AG04449 (cell line): ENCODE results near the gene KCNMA1.

Source experiments
- CTCF ChIA-PET: fragments of 350-600 bp; formaldehyde crosslinking; extraction: SDS; loops from one replicate; lab custom pipeline; 2021; ENCODE audit warnings: antibody characterized with exemption; lab: Yijun Ruan, JAX
- POLR2A ChIA-PET: fragments of 400-600, 350-600 bp; formaldehyde crosslinking; extraction: SDS; loops from one replicate; lab custom pipeline; 2020; ENCODE audit warnings: antibody characterized with exemption, inconsistent platforms; lab: Yijun Ruan, JAX
- DNase-seq: peaks from one replicate; pipeline ENCODE4 v3.0.0-alpha.2; 2010; ENCODE audit warnings: low read depth, low spot score
- H3K4me3 ChIP-seq: 2 replicates; pipeline ENCODE4 v1.5.1; 2011; ENCODE audit warnings: low read depth, mild to moderate bottlenecking, control low read depth, low read length
- TF ChIP-seq, protein P1 (sequence below): IDR thresholded peaks from one replicate; pipeline ENCODE4 v1.5.1; 2011; ENCODE audit warnings: mild to moderate bottlenecking, moderate library complexity, low read length, control low read depth, inconsistent platforms; ENCODE audit not compliant: insufficient read depth; ENCODE audit errors: missing control alignments

The KCNMA1 gene

DNA sequence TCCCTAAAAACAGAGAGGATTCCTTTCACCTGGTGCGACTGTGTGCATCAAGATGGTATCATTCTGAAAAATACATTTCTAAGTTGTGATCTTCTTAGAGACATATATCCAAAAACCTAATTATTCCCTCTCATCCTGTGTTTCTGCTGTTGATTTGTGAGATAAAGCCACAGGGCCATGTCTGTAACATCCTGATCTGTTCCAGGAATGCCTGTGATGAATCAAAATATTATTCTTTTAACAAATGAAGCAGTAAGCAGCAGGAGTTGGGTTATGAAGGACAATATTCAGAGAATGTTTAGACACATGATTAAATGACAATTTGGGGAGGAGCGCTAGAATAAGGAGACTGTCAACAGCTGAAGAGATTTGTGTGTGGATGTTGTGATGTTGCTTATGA lies 731.4 kb downstream of the KCNMA1 start:
- no peak overlapping the region for H3K4me3 ChIP-seq
- no peak for DNase-seq
- CTCF ChIA-PET, result interaction anchor here (1.5 kb wide), 1 partner anchor 12 kb away, joined by 3 read pairs; no protein-coding TSS in a partner anchor
- TF ChIP-seq, protein P1, sequence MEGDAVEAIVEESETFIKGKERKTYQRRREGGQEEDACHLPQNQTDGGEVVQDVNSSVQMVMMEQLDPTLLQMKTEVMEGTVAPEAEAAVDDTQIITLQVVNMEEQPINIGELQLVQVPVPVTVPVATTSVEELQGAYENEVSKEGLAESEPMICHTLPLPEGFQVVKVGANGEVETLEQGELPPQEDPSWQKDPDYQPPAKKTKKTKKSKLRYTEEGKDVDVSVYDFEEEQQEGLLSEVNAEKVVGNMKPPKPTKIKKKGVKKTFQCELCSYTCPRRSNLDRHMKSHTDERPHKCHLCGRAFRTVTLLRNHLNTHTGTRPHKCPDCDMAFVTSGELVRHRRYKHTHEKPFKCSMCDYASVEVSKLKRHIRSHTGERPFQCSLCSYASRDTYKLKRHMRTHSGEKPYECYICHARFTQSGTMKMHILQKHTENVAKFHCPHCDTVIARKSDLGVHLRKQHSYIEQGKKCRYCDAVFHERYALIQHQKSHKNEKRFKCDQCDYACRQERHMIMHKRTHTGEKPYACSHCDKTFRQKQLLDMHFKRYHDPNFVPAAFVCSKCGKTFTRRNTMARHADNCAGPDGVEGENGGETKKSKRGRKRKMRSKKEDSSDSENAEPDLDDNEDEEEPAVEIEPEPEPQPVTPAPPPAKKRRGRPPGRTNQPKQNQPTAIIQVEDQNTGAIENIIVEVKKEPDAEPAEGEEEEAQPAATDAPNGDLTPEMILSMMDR, result no peak
- POLR2A ChIA-PET, result no interaction called here

DNA sequence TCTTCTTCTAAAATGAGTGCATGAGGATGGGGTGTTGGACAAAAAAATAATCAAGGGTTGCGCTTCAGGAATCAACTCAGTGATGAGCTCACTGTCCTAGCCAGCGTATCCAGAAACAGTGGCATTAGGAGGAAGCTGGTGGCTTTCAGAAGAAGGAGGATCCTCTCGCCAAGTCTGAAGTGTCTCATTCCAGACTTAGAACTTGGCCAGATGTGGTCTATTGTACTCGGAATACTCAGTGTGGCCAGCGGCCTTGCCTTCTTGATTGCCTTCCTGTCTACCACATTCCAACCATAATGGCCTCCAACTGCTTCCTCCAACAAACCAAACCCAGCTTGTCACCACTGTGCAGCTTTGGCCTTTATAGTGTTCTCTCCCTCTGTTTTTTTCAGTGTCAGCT lies 732.4 kb downstream of the KCNMA1 start:
- no peak overlapping the region for H3K4me3 ChIP-seq
- TF ChIP-seq, protein P1, result no peak
- ChIA-PET CTCF (interaction anchor here (1.5 kb wide), 1 partner anchor 11 kb away, joined by 3 read pairs; no protein-coding TSS in a partner anchor), POLR2A (no interaction called here)
- DNase-seq, result no peak

DNA sequence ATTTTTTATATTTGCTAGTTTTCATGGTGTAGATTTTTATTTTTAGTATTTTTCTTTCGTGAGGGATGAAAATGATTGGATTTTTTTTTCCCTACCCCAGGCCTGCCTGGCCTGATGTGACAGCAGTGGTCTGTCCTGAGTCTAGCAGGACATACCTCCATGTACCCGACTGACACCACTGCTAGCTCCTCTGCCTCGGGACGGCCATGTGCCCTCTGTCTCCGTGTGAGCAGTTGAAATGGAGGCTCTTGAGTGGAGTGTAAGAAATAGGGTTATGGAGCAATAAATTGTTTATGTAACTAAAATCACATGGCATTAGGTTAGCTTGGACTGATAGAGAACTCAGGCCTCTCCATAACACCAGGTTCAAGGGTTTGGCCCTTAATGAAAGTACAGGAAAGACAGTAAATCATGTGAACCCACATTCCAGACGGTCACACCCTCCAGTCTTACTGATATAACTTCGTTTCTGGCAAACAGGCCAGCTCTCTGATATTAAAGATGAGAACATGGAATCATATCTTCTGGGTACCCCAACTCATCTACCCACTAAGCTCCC lies 734.1 kb downstream of the KCNMA1 start:
- H3K4me3 ChIP-seq, result no peak overlapping the region
- no peak for DNase-seq
- TF ChIP-seq, protein P1, result no peak
- CTCF ChIA-PET, result interaction anchor here (1.1 to 1.2 kb wide), 2 partner anchors 25 to 358 kb away, joined by 3 read pairs; no protein-coding TSS in a partner anchor
- POLR2A ChIA-PET, result no interaction called here

DNA sequence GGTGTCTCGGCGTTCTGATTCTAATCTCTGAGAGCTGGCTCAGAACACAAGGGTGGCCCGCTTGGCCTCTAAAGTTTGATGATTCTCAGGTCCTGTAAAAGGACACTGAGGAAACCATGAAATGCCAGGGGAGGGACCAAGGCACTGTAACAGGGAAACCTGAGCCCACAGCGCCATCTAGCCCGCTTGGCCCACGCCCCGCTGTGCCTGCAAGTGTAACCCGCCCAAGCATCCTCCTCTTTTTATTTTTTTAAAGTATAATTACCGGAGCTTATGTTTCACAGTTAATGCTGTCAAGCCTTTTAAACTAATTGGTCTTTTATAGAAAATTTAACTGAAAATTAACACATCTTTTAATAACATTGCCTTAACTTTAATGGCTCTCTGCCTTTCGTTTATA lies 734.7 kb downstream of the KCNMA1 start:
- ChIA-PET POLR2A (no interaction called here), CTCF (interaction anchor here (1.1 to 1.2 kb wide), 2 partner anchors 24 to 358 kb away, joined by 3 read pairs; no protein-coding TSS in a partner anchor)
- no peak for DNase-seq
- no peak overlapping the region for H3K4me3 ChIP-seq
- TF ChIP-seq, protein P1, result no peak

DNA sequence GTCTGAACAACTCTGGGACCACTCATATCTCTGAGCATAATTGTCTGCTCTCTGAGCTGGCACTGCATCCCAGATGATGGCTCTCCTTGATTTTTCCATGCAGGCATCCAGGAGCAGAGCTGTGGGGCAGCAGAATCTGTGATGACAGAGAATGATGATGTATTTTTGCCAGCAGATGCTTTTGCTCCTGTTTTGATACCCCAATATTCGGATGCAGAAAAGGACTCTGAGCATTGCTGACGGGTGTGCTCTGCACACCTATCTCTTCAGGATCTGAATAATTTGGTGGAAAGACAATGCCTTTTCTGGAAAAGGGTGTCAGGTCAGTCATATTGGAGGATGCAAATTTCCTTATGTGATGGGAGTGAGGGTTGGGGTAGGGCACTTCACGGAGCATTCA lies 735.9 kb downstream of the KCNMA1 start:
- H3K4me3 ChIP-seq, result no peak overlapping the region
- CTCF ChIA-PET, result no interaction called here
- TF ChIP-seq, protein P1, result no peak
- POLR2A ChIA-PET, result no interaction called here
- DNase-seq, result no peak

DNA sequence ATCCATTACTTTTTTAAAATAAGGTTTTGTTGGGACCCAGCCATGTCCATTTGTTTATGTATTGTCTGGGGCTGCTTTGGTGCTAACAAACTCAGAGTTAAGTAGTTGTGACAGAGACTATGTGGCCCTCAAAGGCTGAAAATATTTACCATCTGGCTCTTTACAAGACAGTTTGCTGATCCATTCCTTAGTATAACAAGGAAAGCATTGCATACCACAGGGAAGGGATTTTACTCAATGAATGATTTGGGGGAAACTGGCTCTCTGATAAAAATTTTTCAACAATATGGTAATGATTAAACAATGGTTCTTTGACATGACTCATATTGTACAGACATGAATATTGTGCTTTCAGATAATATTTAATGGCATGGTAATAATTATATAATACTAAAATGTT lies 738.1 kb downstream of the KCNMA1 start:
- H3K4me3 ChIP-seq, result no peak overlapping the region
- DNase-seq, result no peak
- POLR2A ChIA-PET, result no interaction called here
- CTCF ChIA-PET, result no interaction called here
- TF ChIP-seq, protein P1, result no peak
